Stomach smooth muscle (tissue), 2 donors: ENCODE data around the gene A1BG.

Source experiments
- H3K27ac ChIP-seq: one replicate; pipeline ENCODE4 v1.7.0; 2013; ENCODE audit warnings: mild to moderate bottlenecking, low read length, inconsistent platforms
- H3K27me3 ChIP-seq, 2 donors: one replicate each; pipeline ENCODE4 v1.7.0; 2013; ENCODE audit warnings: low read length in 2 of 2; ENCODE audit not compliant: insufficient read depth in 2 of 2, control insufficient read depth in 1 of 2
- H3K36me3 ChIP-seq, 2 donors: one replicate each; pipeline ENCODE4 v1.7.0; 2013; ENCODE audit warnings: low read length in 2 of 2; ENCODE audit not compliant: control insufficient read depth in 2 of 2, insufficient read depth in 2 of 2
- H3K4me1 ChIP-seq: one replicate; pipeline ENCODE4 v1.7.0; 2013; ENCODE audit warnings: low read length; ENCODE audit not compliant: control insufficient read depth, insufficient read depth
- H3K4me3 ChIP-seq, 2 donors: one replicate each; pipeline ENCODE4 v1.7.0; 2013; ENCODE audit warnings: low read length in 2 of 2
- H3K9ac ChIP-seq, 2 donors: one replicate each; pipeline ENCODE4 v1.7.0; 2013; ENCODE audit warnings: low read length in 2 of 2, mild to moderate bottlenecking in 1 of 2
- H3K9me3 ChIP-seq, 2 donors: one replicate each; pipeline ENCODE4 v1.7.0; 2013; ENCODE audit warnings: low read length in 2 of 2; ENCODE audit not compliant: control insufficient read depth in 2 of 2
- donor health status: healthy.
- donor health status: Pancreatic carcinoma.

The A1BG gene, protein sequence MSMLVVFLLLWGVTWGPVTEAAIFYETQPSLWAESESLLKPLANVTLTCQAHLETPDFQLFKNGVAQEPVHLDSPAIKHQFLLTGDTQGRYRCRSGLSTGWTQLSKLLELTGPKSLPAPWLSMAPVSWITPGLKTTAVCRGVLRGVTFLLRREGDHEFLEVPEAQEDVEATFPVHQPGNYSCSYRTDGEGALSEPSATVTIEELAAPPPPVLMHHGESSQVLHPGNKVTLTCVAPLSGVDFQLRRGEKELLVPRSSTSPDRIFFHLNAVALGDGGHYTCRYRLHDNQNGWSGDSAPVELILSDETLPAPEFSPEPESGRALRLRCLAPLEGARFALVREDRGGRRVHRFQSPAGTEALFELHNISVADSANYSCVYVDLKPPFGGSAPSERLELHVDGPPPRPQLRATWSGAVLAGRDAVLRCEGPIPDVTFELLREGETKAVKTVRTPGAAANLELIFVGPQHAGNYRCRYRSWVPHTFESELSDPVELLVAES

GRCh38 chr19:58352760-58353671 lies at the start of gene A1BG:
Gene A1BG (minus strand): TSS chr19:58353492. CDS start chr19:58353437, 55 bp downstream.
- Histone ChIP-seq H3K4me1 (peaks cover 16% of the 10 kb centered on the region), H3K36me3 (no peaks in the 10 kb centered on the region), H3K27ac (no peak within 1 kb of the TSS), H3K27me3 (peaks cover 54 to 79% of the 10 kb centered on the region in 2 donors), H3K4me3 (no peak within 1 kb of the TSS), H3K9me3 (no peaks in the 10 kb centered on the region), H3K9ac (no peak within 1 kb of the TSS)

DNA sequence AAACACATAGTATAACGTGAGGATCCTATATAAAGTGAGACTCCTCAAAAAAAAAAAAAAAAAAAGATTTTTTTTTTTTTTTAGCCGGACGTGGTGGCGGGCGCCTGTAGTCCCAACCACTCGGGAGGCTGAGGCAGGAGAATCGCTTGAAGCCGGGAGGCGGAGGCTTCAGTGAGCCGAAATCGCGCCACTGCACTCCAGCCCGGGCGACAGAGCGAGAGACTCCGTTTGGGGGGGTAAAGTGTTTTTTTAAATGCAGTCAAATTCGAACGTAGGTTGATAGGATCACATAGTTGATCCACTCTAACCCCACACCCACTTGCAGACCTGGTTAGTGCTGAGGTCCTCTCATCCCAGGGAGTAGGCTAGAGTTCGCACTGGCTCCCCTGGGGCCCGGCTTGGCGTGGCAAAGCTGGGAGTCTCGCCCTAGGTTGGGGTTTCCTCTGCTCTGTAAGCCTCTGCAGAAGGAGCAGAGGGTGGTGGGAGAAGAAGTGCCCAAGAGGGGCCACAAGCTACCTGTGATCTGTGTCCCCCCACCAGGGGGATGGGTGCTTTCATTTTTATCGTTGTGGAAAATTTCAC lies 48.6 kb upstream of the A1BG start:
- peaks cover 19% of the 10 kb centered on the region for H3K4me1 ChIP-seq
- peak overlapping the region; percentile 67 to 87 for H3K4me3 ChIP-seq
- peaks cover 10 to 14% of the 10 kb centered on the region in 2 donors for H3K27me3 ChIP-seq
- peak overlapping the region in 1 of 2 donors; percentile 67 for H3K9ac ChIP-seq
- no peak overlapping the region for H3K27ac ChIP-seq
- no peaks in the 10 kb centered on the region for H3K9me3 ChIP-seq
- no peaks in the 10 kb centered on the region for H3K36me3 ChIP-seq

DNA sequence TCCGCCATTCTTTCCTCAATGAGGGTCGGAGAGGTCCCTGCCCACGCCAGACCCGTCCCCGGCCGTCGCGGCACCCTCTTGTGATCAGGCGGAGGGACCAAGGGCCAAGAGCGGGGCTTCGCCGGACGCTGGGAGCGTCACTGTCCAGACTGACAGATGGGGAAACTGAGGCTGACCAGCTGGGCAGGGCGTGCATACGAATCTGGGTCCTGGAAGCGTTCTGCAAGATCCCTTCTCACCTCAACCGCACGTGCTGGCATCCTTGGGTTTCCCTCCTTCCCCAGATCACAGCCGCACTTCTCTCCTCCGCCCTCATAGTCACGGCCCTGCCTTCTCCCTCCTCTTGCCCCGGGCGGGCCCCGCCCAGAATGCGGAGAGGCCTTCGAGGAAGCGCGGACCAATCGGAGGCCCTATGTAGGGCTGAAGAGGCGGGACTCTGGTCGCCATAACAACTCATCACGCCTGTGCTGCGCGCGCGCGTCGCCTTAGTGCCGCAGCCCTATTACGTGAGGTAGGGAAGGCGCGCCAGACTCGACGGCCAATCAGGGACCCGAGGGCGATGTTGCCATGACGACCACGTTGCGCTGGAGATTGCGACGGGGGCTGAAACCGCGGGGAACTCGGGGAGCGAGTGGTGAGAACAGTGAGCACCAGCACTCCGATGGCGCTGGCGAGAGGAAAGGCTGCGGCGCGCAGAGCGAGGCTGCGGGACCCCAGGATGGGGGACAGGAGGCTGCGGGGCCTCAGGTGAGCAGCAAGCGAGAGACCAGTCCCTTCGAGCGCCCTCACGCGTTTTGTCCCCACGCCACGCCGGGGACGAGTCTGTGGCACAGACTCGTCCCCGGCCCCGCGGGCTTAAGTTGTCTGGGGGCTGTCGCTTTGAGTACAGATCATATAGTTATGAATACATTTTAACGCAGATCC lies 47.9 kb upstream of the A1BG start:
- Histone ChIP-seq H3K9ac (peak overlapping the region; percentile 67 to 79), H3K27ac (no peak overlapping the region)

DNA sequence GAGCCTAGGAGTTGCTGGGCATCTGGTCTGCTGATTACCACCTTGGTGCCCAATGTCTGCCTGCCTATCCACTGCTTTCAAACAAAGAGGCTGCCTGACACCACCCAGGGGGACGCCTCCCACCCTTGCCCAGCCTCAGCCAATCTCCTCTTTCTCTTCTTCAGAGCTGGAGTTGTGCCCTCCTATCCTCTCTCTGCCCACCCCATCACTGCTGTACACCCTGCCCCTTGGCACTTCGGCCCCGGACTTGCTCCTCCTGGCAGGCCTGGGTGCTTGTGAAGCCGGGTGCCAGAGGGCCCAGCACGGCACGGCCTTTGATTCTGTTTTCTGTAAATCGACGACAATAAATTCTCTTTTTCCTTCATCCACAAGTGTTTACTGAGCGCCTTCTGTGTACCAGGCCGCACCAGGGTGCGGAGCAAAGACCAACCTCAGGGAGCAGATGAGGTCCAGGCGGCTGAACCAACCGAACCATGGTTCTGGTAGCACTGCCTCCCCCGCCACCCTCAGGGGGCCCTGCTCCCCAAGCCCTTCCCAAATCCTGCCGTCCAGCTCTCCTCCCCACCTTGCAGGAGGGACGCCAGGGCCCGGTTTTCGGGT lies 47.1 kb upstream of the A1BG start:
- Histone ChIP-seq H3K4me3 (peak overlapping the region; percentile 87 to 96), H3K36me3 (no peaks in the 10 kb centered on the region), H3K27ac (no peak overlapping the region), H3K9me3 (no peaks in the 10 kb centered on the region), H3K9ac (peak overlapping the region; percentile 66 to 79), H3K27me3 (peaks cover 22 to 23% of the 10 kb centered on the region in 2 donors), H3K4me1 (peaks cover 20% of the 10 kb centered on the region)

More for the DNA sequence above, 47.9 kb upstream of the A1BG start:
- peaks cover 17% of the 10 kb centered on the region for H3K4me1 ChIP-seq
- peaks cover 15 to 16% of the 10 kb centered on the region in 2 donors for H3K27me3 ChIP-seq
- H3K4me3 ChIP-seq: peak overlapping the region; percentile 87 to 96
- H3K9me3 ChIP-seq: no peaks in the 10 kb centered on the region
- H3K36me3 ChIP-seq: no peaks in the 10 kb centered on the region

DNA sequence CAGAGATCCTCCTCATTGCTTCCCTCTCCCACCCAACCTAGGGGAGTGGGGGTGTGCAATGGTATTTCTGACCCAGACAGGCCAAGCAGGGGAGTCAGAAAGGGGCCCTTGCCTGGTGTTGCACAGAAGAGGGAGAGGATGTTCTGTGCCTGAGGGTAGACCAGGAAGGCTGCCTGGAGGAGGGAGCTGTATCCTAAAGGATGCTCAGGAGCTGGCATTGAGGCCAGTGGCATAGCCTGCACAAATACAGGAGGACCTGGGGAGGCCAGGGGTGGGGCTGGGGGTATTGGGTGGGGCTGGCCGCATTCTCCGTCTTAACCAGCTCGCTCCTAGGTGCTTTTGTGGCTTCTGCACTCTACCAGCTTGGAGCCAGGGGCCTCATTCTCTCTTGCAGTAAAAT lies 46.6 kb upstream of the A1BG start:
- Histone ChIP-seq H3K27ac (no peak overlapping the region), H3K9me3 (no peaks in the 10 kb centered on the region), H3K9ac (no peak overlapping the region)

DNA sequence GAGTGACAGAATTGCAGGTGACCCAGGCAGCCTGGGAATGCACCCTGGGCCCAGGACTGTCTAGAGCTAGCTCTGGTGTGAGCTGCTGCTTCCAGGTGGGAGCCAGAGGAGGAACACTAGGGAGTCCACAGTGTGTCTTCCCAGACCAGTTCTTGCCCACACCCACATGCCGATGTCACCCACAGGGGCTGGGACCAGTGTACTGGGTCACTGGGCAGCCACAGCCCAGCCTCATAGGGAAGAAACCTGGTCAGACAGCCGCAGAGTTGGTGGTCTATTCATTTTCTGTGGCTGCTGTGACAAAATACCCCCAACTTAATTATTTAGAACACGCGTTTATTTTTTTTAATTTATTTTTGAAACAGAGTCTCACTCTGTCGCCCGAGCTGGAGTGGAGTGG lies 45.3 kb upstream of the A1BG start:
- peaks cover 20% of the 10 kb centered on the region for H3K4me1 ChIP-seq
- H3K27ac ChIP-seq: no peak overlapping the region
- H3K36me3 ChIP-seq: peaks cover 15 to 17% of the 10 kb centered on the region in 2 donors
- H3K9ac ChIP-seq: no peak overlapping the region
- peaks cover 25% of the 10 kb centered on the region in 2 donors for H3K27me3 ChIP-seq
- no peaks in the 10 kb centered on the region for H3K9me3 ChIP-seq
- no peak overlapping the region for H3K4me3 ChIP-seq

More for the DNA sequence above, 46.6 kb upstream of the A1BG start:
- peaks cover 20% of the 10 kb centered on the region for H3K4me1 ChIP-seq
- H3K27me3 ChIP-seq: peaks cover 25% of the 10 kb centered on the region in 2 donors
- peaks cover 2 to 3% of the 10 kb centered on the region in 2 donors for H3K36me3 ChIP-seq
- H3K4me3 ChIP-seq: peak overlapping the region in 1 of 2 donors; percentile 87

DNA sequence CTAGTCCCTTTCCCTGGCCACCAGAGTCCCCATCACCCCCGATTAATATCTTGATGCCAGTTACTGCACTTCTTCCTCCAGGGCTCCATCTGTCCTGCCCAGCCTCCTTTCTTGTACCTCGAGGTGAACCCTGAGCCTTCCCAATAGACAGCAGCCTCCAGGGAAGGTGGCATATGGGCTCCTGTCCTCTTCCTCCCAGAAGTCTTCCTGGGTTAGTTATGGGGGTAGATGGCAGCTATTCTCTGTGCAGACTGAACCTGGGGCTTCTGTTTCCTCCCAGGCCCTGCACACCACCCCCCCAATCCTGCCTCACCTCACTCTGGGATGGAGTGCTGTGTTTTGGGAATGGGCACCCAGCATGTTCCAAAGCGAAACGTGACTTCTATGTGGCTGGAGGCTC lies 44.8 kb upstream of the A1BG start:
- Histone ChIP-seq H3K36me3 (peaks cover 19 to 21% of the 10 kb centered on the region in 2 donors), H3K27ac (no peak overlapping the region), H3K9ac (no peak overlapping the region), H3K4me1 (peaks cover 20% of the 10 kb centered on the region), H3K27me3 (peaks cover 25% of the 10 kb centered on the region in 2 donors), H3K9me3 (no peaks in the 10 kb centered on the region), H3K4me3 (no peak overlapping the region)

DNA sequence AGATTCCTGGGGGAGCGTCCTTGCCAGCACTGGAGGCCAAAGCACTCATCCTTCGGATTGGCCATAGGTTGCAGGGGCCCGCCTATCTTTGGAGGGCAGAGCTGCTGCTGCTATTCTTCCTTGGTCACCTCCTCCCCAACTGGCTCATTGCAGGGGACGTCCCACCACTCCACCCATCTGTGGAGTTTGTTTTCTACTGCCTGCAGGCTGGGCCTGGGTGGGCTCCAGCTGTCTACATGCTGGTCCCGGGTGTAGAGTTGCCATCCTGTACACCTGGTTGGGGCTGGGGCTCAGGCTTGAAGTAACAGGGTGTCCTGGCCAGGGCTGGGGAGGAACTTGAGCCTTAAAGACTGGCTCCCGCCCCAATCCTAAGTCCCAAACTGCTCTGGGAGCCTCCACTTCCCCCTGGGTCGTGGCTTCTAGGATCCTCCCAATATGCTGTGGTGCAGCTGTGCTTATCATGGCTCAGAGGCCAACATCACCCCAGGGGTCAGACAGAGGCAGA lies 44.3 kb upstream of the A1BG start:
- H3K36me3 ChIP-seq: peaks cover 24 to 26% of the 10 kb centered on the region in 2 donors
- no peak overlapping the region for H3K9ac ChIP-seq
- no peaks in the 10 kb centered on the region for H3K9me3 ChIP-seq
- H3K4me1 ChIP-seq: peaks cover 20% of the 10 kb centered on the region
- peaks cover 25% of the 10 kb centered on the region in 2 donors for H3K27me3 ChIP-seq
- no peak overlapping the region for H3K27ac ChIP-seq
- H3K4me3 ChIP-seq: no peak overlapping the region

DNA sequence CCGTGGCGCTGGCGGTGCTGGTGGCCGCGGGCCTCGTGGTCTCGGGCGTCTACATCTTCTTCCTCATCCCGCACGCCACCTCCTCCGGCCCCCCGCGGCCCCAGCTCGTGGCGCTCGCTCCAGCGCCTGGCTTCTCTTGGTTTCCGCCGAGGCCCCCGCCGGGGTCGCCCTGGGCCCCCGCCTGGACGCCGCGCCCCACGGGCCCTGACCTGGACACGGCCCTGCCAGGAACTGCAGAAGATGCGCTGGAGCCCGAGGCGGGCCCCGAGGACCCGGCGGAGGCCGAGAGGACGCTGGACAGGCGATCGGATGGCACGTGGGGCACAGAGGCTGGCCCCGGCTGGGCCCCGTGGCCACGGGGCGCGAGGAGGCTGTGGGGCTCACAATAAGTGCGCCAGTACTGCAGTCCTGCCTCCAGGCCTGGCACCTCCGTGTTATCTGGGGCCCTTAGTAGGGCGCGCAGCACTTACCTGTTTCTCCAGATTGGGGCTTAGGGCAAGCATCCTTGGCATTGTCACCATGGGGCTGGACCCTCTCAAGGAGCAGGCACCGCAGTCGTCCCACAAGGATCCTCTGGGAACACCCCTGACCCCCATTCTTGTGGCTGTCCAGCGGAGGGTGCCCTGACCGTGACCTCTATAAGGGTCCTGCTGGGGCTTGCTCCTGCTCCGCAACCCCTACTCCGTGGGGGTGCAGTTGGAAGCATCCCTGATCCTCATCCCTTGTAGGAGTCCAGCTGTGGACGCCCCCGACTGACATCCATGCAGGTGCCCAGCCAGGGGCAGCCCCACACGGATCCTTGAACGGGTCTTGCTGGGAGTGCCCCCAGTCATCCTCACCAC lies 43.6 kb upstream of the A1BG start:
- peaks cover 24 to 26% of the 10 kb centered on the region in 2 donors for H3K36me3 ChIP-seq
- H3K27me3 ChIP-seq: peaks cover 25% of the 10 kb centered on the region in 2 donors
- no peak overlapping the region for H3K27ac ChIP-seq
- no peaks in the 10 kb centered on the region for H3K9me3 ChIP-seq
- H3K4me1 ChIP-seq: peaks cover 18% of the 10 kb centered on the region
- no peak overlapping the region for H3K9ac ChIP-seq
- no peak overlapping the region for H3K4me3 ChIP-seq
